Heart left ventricle (tissue), 13 donors: ENCODE results near the gene ZNF691.

Experiments
- POLR2A ChIP-seq, 2 donors: fragments of 450-650 bp; IDR thresholded peaks; one replicate each; pipeline ENCODE4 v1.6.1; 2017; ENCODE audit warnings: antibody characterized with exemption in 2 of 2, mild to moderate bottlenecking in 2 of 2, moderate library complexity in 2 of 2
- TF ChIP-seq, protein P1 (sequence below), 12 donors: fragments of 200-600 bp; sonication (generic) in 4 of 12; IDR thresholded peaks; one replicate each; pipeline versions ENCODE4 v1.5.0 to v1.8.0; 2018 to 2022; ENCODE audit warnings: antibody characterized with exemption in 12 of 12, mild to moderate bottlenecking in 5 of 12
- donor health status: ischemic (EF 13 %, LVEDD 7.1; RV severe dilation, severe dysfunction).
- donor health status: DM: no; HTN: yes; CAD: no.
- donor health status: DM: no; HTN: no; CAD: no.
- donor health status: ischemic (EF 25% LVEDD 6.9; RV normal size, moderate dysfunction).
- donor health status: ischemic (EF 25% LVEDD 5.7; RV mildly dilated, moderate dysfunction).
- donor health status: ischemic (EF 35%, LVEDD 5.7; RV mildly dilated, moderate dysfunction).
- donor health status: nonischemic (EF 11% LVEDD 7.7; RV severe dilation, severe dysfunction).
- donor health status: DM: yes; HTN: yes; CAD: no.
- donor health status: PGD.
- donor health status: ischemic (EF 29% LVEDD 5.4; RV normal size, mild dysfunction).
- donor health status: nonischemic (EF 23%, LVEDD 6.1; RV moderate dilation, normal function).

DNA sequence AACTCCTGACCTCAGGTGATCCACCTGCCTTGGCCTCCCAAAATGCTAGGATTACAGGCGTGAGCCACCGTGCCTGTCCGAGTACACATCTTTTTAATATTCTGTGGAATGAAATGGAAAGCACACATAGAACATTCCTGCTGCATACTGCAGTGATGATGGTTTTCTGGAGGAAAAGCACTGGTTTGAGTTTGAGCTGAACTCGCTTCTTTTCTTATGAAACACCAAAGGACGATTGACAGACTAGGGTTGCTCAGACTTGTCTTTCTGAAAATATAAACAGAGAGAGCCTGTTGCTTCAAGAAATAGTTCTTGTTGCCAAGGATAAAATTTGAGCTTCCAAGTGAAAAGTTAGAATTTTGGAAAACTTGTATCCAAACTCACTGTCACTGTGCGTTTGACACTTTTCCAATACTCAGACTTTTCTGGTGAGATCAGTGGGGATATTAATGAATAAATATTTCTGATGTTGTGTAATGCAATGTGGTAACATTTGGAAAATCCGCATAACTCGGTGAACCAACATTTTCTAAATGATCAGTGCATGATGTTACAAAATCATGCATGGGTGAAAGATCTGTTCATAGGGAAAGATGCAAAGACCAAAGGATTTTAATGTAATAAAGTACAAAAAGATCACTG, 44.5 kb upstream of the ZNF691 start:
- TF ChIP-seq, protein P1, sequence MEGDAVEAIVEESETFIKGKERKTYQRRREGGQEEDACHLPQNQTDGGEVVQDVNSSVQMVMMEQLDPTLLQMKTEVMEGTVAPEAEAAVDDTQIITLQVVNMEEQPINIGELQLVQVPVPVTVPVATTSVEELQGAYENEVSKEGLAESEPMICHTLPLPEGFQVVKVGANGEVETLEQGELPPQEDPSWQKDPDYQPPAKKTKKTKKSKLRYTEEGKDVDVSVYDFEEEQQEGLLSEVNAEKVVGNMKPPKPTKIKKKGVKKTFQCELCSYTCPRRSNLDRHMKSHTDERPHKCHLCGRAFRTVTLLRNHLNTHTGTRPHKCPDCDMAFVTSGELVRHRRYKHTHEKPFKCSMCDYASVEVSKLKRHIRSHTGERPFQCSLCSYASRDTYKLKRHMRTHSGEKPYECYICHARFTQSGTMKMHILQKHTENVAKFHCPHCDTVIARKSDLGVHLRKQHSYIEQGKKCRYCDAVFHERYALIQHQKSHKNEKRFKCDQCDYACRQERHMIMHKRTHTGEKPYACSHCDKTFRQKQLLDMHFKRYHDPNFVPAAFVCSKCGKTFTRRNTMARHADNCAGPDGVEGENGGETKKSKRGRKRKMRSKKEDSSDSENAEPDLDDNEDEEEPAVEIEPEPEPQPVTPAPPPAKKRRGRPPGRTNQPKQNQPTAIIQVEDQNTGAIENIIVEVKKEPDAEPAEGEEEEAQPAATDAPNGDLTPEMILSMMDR (IDR thresholded peaks at IDR 0.05): no peak
- TF ChIP-seq POLR2A (IDR thresholded peaks at IDR 0.05): no peak
